GM23338 (cell line): ENCODE data around the gene NEK6. TPM values are rescaled to one million over a fixed set of nuclear protein-coding genes. Genes with fewer than 3 reads are reported as not detected.

Experiments
- ATAC-seq: fragments of 200-7000 bp; cut with Tn5 transposase; 3 replicates; pipeline ENCODE4 v1.9.1; 2020
- DNase-seq: peaks from one replicate; pipeline ENCODE4 v3.0.0-alpha.2; 2015; ENCODE audit warnings: low spot score
- H2AFZ ChIP-seq: fragments of 200-600 bp; sonication (generic); 2 replicates; pipeline ENCODE4 v1.8.0; 2016; ENCODE audit warnings: antibody characterized with exemption, mild to moderate bottlenecking, moderate library complexity
- H3F3A ChIP-seq: fragments of 200-600 bp; sonication (generic); replicated peaks from 2 replicates; pipeline ENCODE4 v1.8.0; 2017; ENCODE audit warnings: antibody characterized with exemption, mixed run types, low read depth
- H3K27ac ChIP-seq: fragments of 200-600 bp; sonication (generic); 2 replicates; pipeline ENCODE4 v1.6.1; 2016; ENCODE audit warnings: low read depth
- H3K27me3 ChIP-seq: fragments of 200-600 bp; sonication (generic); 2 replicates; pipeline ENCODE4 v1.8.0; 2016; ENCODE audit warnings: mild to moderate bottlenecking, mixed run types, moderate library complexity; ENCODE audit not compliant: insufficient read depth
- H3K36me3 ChIP-seq: fragments of 200-600 bp; sonication (generic); 2 replicates; pipeline ENCODE4 v1.8.0; 2016; ENCODE audit warnings: mild to moderate bottlenecking; ENCODE audit not compliant: insufficient read depth
- H3K4me1 ChIP-seq: fragments of 200-600 bp; sonication (generic); 2 replicates; pipeline ENCODE4 v1.8.0; 2016; ENCODE audit warnings: mild to moderate bottlenecking, moderate library complexity; ENCODE audit not compliant: insufficient read depth
- H3K4me2 ChIP-seq: fragments of 200-600 bp; sonication (generic); 2 replicates; pipeline ENCODE4 v1.7.1; 2017; ENCODE audit warnings: mixed run types
- H3K4me3 ChIP-seq: fragments of 200-600 bp; sonication (generic); 2 replicates; pipeline ENCODE4 v1.6.1; 2016; ENCODE audit warnings: mixed run types
- H3K79me2 ChIP-seq: fragments of 200-600 bp; sonication (generic); replicated peaks from 2 replicates; pipeline ENCODE4 v1.8.0; 2017; ENCODE audit warnings: mild to moderate bottlenecking; ENCODE audit not compliant: insufficient read depth
- H3K9me2 ChIP-seq: fragments of 200-600 bp; sonication (generic); 2 replicates; pipeline ENCODE4 v1.8.0; 2017; ENCODE audit not compliant: insufficient read depth
- H4K20me1 ChIP-seq: fragments of 200-600 bp; sonication (generic); replicated peaks from 2 replicates; pipeline ENCODE4 v1.8.0; 2017; ENCODE audit warnings: mild to moderate bottlenecking; ENCODE audit not compliant: insufficient read depth
- H3K27ac Mint-ChIP-seq: 2 replicates; pipeline ENCODE4 v1.8.0; 2020; ENCODE audit warnings: inconsistent platforms, mild to moderate bottlenecking, moderate library complexity, mixed read lengths
- H3K27me3 Mint-ChIP-seq: 3 replicates; pipeline ENCODE4 v1.8.0; 2022; ENCODE audit warnings: low read depth, mild to moderate bottlenecking, moderate library complexity, mixed read lengths, inconsistent platforms; ENCODE audit not compliant: insufficient read depth, poor library complexity
- H3K36me3 Mint-ChIP-seq: 3 replicates; pipeline ENCODE4 v1.8.0; 2021; ENCODE audit warnings: low read depth, mild to moderate bottlenecking, inconsistent platforms, moderate library complexity, mixed read lengths
- H3K4me1 Mint-ChIP-seq: 3 replicates; pipeline ENCODE4 v1.8.0; 2020; ENCODE audit warnings: mild to moderate bottlenecking, inconsistent platforms, mixed read lengths
- H3K4me3 Mint-ChIP-seq: 3 replicates; pipeline ENCODE4 v1.8.0; 2021; ENCODE audit warnings: moderate library complexity, mild to moderate bottlenecking, inconsistent platforms, mixed read lengths
- H3K9me3 Mint-ChIP-seq: 3 replicates; pipeline ENCODE4 v1.8.0; 2020; ENCODE audit warnings: moderate library complexity, mild to moderate bottlenecking, inconsistent platforms, mixed read lengths
- CREB1 ChIP-seq: fragments of 250-450 bp; sonication (Bioruptor Pico); IDR thresholded peaks from 2 replicates; pipeline ENCODE4 v1.5.0; 2020; ENCODE audit warnings: low read depth, mild to moderate bottlenecking, moderate library complexity
- EZH2 ChIP-seq: fragments of 200-600 bp; sonication (generic); IDR thresholded peaks from one replicate; pipeline ENCODE4 v1.8.0; 2017; ENCODE audit warnings: antibody characterized with exemption, mild to moderate bottlenecking, low read depth; ENCODE audit not compliant: unreplicated experiment
- EZH2phosphoT487 ChIP-seq: fragments of 200-600 bp; sonication (generic); IDR thresholded peaks from one replicate; pipeline ENCODE4 v1.8.1; 2018; ENCODE audit warnings: antibody characterized with exemption; ENCODE audit not compliant: unreplicated experiment
- JUNB ChIP-seq: IDR thresholded peaks from one replicate; pipeline ENCODE4 v1.6.1; 2016; ENCODE audit warnings: antibody characterized with exemption; ENCODE audit not compliant: unreplicated experiment
- NANOG ChIP-seq: IDR thresholded peaks from 2 replicates; pipeline ENCODE4 v1.6.1; 2016; ENCODE audit warnings: antibody characterized with exemption, borderline replicate concordance
- POLR2AphosphoS5 ChIP-seq: IDR thresholded peaks from 2 replicates; pipeline ENCODE4 v1.6.1; 2016; ENCODE audit warnings: antibody characterized with exemption, low read depth
- REST ChIP-seq: IDR thresholded peaks from one replicate; pipeline ENCODE4 v1.6.1; 2018; ENCODE audit warnings: antibody characterized with exemption; ENCODE audit not compliant: unreplicated experiment
- STAT1 ChIP-seq: IDR thresholded peaks from one replicate; pipeline ENCODE4 v1.6.1; 2016; ENCODE audit warnings: antibody characterized with exemption; ENCODE audit not compliant: unreplicated experiment
- ZNF114 ChIP-seq: fragments of 250-450 bp; sonication (Bioruptor Pico); IDR thresholded peaks from 2 replicates; pipeline ENCODE4 v1.5.0; 2020; ENCODE audit warnings: mild to moderate bottlenecking, moderate library complexity
- ZNF331 ChIP-seq: fragments of 250-450 bp; sonication (Bioruptor Pico); IDR thresholded peaks from 2 replicates; pipeline ENCODE4 v1.5.0; 2020; ENCODE audit warnings: low read depth, mild to moderate bottlenecking, moderate library complexity
- polyA plus RNA-seq: library from polyadenylated mRNA; unstranded; fragments of >200 nt; fragmentation: Nextera tagmentation; extraction: Ambion mirVana; gene quantifications from 2 replicates; pipeline ENCODE4 v1.2.1, GENCODE V29; 2016
- total RNA-seq: library from RNA; depleted of rRNA; stranded (reverse); fragments of >200 nt; shearing (Covaris generic); gene quantifications from 2 replicates; pipeline ENCODE4 v1.2.3, GENCODE V29; 2014
- TF ChIP-seq, protein P1 (sequence below): IDR thresholded peaks from 2 replicates; pipeline ENCODE4 v1.6.1; 2016; ENCODE audit warnings: antibody characterized with exemption
- TF ChIP-seq, protein P2 (sequence below), 2 experiments: fragments of 200-600 bp in 1 of 2; sonication (generic) in 1 of 2; conservative IDR thresholded peaks; 2 replicates each; pipeline versions ENCODE4 v1.5.1 to v1.6.1; 2016 to 2017; ENCODE audit warnings: antibody characterized with exemption in 2 of 2, low read depth in 2 of 2, mild to moderate bottlenecking in 2 of 2, moderate library complexity in 1 of 2
- TF ChIP-seq, protein P3 (sequence below): fragments of 250-450 bp; sonication (Bioruptor Pico); IDR thresholded peaks from 2 replicates; pipeline ENCODE4 v1.5.0; 2020; ENCODE audit warnings: mild to moderate bottlenecking, moderate library complexity

The NEK6 gene
- total and polyA plus RNA-seq, 2 experiments from 2014 or later = 8.1 to 11.2 TPM

DNA sequence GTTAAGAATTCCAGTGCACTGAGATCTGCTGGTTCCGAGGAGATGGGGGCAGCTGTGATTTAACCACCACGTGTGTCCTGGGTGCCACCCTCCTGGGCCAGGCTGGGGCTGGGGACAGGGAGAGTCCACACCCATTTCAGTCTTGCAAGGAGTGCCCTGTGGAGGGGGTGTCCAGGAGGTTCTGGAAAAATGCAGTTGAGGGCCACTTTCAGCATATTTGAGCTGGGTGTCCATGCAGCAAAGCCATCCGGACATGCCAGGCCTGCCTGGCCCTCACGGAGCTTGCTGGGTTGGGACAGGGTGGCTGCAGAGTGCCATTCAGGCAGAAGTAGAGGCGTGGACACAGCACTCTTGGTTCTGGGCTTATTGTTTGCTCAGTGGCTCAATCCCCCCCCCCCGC lies 68.1 kb downstream of the NEK6 start:
- Mint-ChIP-seq H3K4me3 (no peak overlapping the region), H3K9me3 (no peaks in the 10 kb centered on the region), H3K36me3 (no peaks in the 10 kb centered on the region), H3K27me3 (peaks cover 4% of the 10 kb centered on the region), H3K4me1 (no peaks in the 10 kb centered on the region), H3K27ac (no peak overlapping the region)
- Histone ChIP-seq H3K4me1 (no peaks in the 10 kb centered on the region), H4K20me1 (no peaks in the 10 kb centered on the region), H3K9me2 (no peaks in the 10 kb centered on the region), H3K27ac (no peak overlapping the region), H3K4me3 (no peak overlapping the region), H3K4me2 (no peak overlapping the region), H3K79me2 (no peaks in the 10 kb centered on the region), H3F3A (no peaks in the 10 kb centered on the region), H2AFZ (no peak overlapping the region), H3K27me3 (no peaks in the 10 kb centered on the region), H3K36me3 (no peaks in the 10 kb centered on the region)
- TF ChIP-seq POLR2AphosphoS5 (no peak), CREB1 (CRISPR knock-in tag) (no peak), ZNF114 (no peak), EZH2 (no peak), JUNB (no peak), REST (no peak), EZH2phosphoT487 (no peak), NANOG (no peak), ZNF331 (CRISPR knock-in tag) (no peak), STAT1 (no peak)
- TF ChIP-seq, protein P1, sequence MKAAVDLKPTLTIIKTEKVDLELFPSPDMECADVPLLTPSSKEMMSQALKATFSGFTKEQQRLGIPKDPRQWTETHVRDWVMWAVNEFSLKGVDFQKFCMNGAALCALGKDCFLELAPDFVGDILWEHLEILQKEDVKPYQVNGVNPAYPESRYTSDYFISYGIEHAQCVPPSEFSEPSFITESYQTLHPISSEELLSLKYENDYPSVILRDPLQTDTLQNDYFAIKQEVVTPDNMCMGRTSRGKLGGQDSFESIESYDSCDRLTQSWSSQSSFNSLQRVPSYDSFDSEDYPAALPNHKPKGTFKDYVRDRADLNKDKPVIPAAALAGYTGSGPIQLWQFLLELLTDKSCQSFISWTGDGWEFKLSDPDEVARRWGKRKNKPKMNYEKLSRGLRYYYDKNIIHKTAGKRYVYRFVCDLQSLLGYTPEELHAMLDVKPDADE = no peak
- TF ChIP-seq, protein P2, sequence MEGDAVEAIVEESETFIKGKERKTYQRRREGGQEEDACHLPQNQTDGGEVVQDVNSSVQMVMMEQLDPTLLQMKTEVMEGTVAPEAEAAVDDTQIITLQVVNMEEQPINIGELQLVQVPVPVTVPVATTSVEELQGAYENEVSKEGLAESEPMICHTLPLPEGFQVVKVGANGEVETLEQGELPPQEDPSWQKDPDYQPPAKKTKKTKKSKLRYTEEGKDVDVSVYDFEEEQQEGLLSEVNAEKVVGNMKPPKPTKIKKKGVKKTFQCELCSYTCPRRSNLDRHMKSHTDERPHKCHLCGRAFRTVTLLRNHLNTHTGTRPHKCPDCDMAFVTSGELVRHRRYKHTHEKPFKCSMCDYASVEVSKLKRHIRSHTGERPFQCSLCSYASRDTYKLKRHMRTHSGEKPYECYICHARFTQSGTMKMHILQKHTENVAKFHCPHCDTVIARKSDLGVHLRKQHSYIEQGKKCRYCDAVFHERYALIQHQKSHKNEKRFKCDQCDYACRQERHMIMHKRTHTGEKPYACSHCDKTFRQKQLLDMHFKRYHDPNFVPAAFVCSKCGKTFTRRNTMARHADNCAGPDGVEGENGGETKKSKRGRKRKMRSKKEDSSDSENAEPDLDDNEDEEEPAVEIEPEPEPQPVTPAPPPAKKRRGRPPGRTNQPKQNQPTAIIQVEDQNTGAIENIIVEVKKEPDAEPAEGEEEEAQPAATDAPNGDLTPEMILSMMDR (conservative IDR thresholded peaks at IDR 0.05; ENCODE audit: low read depth in 2 of 2) = no peak
- TF ChIP-seq, protein P3, sequence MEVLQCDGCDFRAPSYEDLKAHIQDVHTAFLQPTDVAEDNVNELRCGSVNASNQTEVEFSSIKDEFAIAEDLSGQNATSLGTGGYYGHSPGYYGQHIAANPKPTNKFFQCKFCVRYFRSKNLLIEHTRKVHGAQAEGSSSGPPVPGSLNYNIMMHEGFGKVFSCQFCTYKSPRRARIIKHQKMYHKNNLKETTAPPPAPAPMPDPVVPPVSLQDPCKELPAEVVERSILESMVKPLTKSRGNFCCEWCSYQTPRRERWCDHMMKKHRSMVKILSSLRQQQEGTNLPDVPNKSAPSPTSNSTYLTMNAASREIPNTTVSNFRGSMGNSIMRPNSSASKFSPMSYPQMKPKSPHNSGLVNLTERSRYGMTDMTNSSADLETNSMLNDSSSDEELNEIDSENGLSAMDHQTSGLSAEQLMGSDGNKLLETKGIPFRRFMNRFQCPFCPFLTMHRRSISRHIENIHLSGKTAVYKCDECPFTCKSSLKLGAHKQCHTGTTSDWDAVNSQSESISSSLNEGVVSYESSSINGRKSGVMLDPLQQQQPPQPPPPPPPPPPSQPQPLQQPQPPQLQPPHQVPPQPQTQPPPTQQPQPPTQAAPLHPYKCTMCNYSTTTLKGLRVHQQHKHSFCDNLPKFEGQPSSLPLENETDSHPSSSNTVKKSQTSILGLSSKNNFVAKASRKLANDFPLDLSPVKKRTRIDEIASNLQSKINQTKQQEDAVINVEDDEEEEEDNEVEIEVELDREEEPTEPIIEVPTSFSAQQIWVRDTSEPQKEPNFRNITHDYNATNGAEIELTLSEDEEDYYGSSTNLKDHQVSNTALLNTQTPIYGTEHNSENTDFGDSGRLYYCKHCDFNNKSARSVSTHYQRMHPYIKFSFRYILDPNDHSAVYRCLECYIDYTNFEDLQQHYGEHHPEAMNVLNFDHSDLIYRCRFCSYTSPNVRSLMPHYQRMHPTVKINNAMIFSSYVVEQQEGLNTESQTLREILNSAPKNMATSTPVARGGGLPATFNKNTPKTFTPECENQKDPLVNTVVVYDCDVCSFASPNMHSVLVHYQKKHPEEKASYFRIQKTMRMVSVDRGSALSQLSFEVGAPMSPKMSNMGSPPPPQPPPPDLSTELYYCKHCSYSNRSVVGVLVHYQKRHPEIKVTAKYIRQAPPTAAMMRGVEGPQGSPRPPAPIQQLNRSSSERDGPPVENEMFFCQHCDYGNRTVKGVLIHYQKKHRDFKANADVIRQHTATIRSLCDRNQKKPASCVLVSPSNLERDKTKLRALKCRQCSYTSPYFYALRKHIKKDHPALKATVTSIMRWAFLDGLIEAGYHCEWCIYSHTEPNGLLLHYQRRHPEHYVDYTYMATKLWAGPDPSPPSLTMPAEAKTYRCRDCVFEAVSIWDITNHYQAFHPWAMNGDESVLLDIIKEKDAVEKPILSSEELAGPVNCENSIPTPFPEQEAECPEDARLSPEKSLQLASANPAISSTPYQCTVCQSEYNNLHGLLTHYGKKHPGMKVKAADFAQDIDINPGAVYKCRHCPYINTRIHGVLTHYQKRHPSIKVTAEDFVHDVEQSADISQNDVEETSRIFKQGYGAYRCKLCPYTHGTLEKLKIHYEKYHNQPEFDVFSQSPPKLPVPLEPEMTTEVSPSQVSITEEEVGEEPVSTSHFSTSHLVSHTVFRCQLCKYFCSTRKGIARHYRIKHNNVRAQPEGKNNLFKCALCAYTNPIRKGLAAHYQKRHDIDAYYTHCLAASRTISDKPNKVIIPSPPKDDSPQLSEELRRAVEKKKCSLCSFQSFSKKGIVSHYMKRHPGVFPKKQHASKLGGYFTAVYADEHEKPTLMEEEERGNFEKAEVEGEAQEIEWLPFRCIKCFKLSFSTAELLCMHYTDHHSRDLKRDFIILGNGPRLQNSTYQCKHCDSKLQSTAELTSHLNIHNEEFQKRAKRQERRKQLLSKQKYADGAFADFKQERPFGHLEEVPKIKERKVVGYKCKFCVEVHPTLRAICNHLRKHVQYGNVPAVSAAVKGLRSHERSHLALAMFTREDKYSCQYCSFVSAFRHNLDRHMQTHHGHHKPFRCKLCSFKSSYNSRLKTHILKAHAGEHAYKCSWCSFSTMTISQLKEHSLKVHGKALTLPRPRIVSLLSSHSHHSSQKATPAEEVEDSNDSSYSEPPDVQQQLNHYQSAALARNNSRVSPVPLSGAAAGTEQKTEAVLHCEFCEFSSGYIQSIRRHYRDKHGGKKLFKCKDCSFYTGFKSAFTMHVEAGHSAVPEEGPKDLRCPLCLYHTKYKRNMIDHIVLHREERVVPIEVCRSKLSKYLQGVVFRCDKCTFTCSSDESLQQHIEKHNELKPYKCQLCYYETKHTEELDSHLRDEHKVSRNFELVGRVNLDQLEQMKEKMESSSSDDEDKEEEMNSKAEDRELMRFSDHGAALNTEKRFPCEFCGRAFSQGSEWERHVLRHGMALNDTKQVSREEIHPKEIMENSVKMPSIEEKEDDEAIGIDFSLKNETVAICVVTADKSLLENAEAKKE (CRISPR knock-in tag) = no peak
- ATAC-seq (no peak), DNase-seq (no peak)
